ENCODE results near the gene GUCY2F. TPM values are rescaled to one million over a fixed set of nuclear protein-coding genes. Genes with fewer than 3 reads are reported as not detected.

GUCY2F gene
- total RNA-seq, 1 experiment from 2014 or later, result 0.09 TPM

GRCh38 chrX:109382332-109382731, 99.6 kb downstream of the GUCY2F start (continued):
- TF ChIP-seq ARID4B (CRISPR knock-in tag; IDR thresholded peaks at IDR 0.05; ENCODE audit: borderline replicate concordance) (no peak), FOXJ3 (CRISPR knock-in tag; IDR thresholded peaks at IDR 0.05; ENCODE audit: borderline replicate concordance) (no peak), JAZF1 (CRISPR knock-in tag; IDR thresholded peaks at IDR 0.05) (no peak)

- CTCF ChIA-PET, result no interaction called here
- no peaks in the 10 kb centered on the region for H3K36me3 Mint-ChIP-seq
- H3K27ac Mint-ChIP-seq, result no peak overlapping the region
- POLR2A ChIA-PET, result no interaction called here
- TF ChIP-seq NR3C1 (CRISPR knock-in tag; conservative IDR thresholded peaks at IDR 0.05; ENCODE audit: low read depth) (no peak), ZNF121 (CRISPR knock-in tag; IDR thresholded peaks at IDR 0.05) (no peak), ELF4 (CRISPR knock-in tag; IDR thresholded peaks at IDR 0.05; ENCODE audit: low read depth) (no peak), FOXP1 (CRISPR knock-in tag; IDR thresholded peaks at IDR 0.05; ENCODE audit: borderline replicate concordance) (no peak), GABPB1 (CRISPR knock-in tag; IDR thresholded peaks at IDR 0.05) (no peak), HMGA2 (CRISPR knock-in tag; IDR thresholded peaks at IDR 0.05) (no peak), SOX15 (CRISPR knock-in tag; IDR thresholded peaks at IDR 0.05) (no peak), GRHL2 (CRISPR knock-in tag; IDR thresholded peaks at IDR 0.05; ENCODE audit: insufficient replicate concordance, severe bottlenecking) (no peak), EMX1 (CRISPR knock-in tag; IDR thresholded peaks at IDR 0.05) (no peak), ZNF396 (CRISPR knock-in tag; IDR thresholded peaks at IDR 0.05; ENCODE audit: borderline replicate concordance) (no peak), SP1 (CRISPR knock-in tag; conservative IDR thresholded peaks at IDR 0.05) (no peak), ZNF263 (CRISPR knock-in tag; IDR thresholded peaks at IDR 0.05; ENCODE audit: low read depth) (no peak), ATF6 (CRISPR knock-in tag; IDR thresholded peaks at IDR 0.05) (no peak)
- TF ChIP-seq, protein P1, sequence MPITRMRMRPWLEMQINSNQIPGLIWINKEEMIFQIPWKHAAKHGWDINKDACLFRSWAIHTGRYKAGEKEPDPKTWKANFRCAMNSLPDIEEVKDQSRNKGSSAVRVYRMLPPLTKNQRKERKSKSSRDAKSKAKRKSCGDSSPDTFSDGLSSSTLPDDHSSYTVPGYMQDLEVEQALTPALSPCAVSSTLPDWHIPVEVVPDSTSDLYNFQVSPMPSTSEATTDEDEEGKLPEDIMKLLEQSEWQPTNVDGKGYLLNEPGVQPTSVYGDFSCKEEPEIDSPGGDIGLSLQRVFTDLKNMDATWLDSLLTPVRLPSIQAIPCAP (CRISPR knock-in tag; IDR thresholded peaks at IDR 0.05), result no peak
- TF ChIP-seq, protein P2, sequence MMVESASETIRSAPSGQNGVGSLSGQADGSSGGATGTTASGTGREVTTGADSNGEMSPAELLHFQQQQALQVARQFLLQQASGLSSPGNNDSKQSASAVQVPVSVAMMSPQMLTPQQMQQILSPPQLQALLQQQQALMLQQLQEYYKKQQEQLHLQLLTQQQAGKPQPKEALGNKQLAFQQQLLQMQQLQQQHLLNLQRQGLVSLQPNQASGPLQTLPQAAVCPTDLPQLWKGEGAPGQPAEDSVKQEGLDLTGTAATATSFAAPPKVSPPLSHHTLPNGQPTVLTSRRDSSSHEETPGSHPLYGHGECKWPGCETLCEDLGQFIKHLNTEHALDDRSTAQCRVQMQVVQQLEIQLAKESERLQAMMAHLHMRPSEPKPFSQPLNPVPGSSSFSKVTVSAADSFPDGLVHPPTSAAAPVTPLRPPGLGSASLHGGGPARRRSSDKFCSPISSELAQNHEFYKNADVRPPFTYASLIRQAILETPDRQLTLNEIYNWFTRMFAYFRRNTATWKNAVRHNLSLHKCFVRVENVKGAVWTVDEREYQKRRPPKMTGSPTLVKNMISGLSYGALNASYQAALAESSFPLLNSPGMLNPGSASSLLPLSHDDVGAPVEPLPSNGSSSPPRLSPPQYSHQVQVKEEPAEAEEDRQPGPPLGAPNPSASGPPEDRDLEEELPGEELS (CRISPR knock-in tag; IDR thresholded peaks at IDR 0.05), result no peak
- TF ChIP-seq, protein P3, sequence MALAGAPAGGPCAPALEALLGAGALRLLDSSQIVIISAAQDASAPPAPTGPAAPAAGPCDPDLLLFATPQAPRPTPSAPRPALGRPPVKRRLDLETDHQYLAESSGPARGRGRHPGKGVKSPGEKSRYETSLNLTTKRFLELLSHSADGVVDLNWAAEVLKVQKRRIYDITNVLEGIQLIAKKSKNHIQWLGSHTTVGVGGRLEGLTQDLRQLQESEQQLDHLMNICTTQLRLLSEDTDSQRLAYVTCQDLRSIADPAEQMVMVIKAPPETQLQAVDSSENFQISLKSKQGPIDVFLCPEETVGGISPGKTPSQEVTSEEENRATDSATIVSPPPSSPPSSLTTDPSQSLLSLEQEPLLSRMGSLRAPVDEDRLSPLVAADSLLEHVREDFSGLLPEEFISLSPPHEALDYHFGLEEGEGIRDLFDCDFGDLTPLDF (CRISPR knock-in tag; IDR thresholded peaks at IDR 0.05), result no peak
- TF ChIP-seq, protein P4, sequence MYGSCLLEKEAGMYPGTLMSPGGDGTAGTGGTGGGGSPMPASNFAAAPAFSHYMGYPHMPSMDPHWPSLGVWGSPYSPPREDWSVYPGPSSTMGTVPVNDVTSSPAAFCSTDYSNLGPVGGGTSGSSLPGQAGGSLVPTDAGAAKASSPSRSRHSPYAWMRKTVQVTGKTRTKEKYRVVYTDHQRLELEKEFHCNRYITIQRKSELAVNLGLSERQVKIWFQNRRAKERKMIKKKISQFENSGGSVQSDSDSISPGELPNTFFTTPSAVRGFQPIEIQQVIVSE (CRISPR knock-in tag; IDR thresholded peaks at IDR 0.05; ENCODE audit: borderline replicate concordance), result no peak
- H3K27me3 Mint-ChIP-seq (ENCODE audit: low read depth), result no peaks in the 10 kb centered on the region; the same call in 1 of the 2 replicates
- H3K9me3 Mint-ChIP-seq, result no peaks in the 10 kb centered on the region
- H3K4me1 Mint-ChIP-seq, result peaks cover 20% of the 10 kb centered on the region
- no peak overlapping the region for H3K4me3 Mint-ChIP-seq
- no peak for DNase-seq (ENCODE audit: low spot score)
- ATAC-seq, result no peak
These were observed 103.6 kb downstream of the GUCY2F start for GRCh38 chrX:109378281-109378680.
